ENCODE data around the gene UBE2R2. TPM values are rescaled to one million over a fixed set of nuclear protein-coding genes. Genes with fewer than 3 reads are reported as not detected.

The UBE2R2 gene
- total RNA-seq, 3 donors from 2014 or later = 21.2 to 35.0 (median 22.6) TPM

GRCh38 chr9:33905137-33905536, 88.2 kb downstream of the UBE2R2 start:
- TF ChIP-seq POLR2A (IDR thresholded peaks at IDR 0.05) (no peak), CTCF (IDR thresholded peaks at IDR 0.05) (no peak), POLR2AphosphoS5 (IDR thresholded peaks at IDR 0.05) (no peak)
- Histone ChIP-seq H3K27me3 (no peaks in the 10 kb centered on the region), H3K36me3 (no peaks in the 10 kb centered on the region), H3K9me3 (no peaks in the 10 kb centered on the region), H3K27ac (no peak overlapping the region), H3K4me3 (no peak overlapping the region), H3K4me1 (no peaks in the 10 kb centered on the region)
- no peak for DNase-seq (ENCODE audit: low spot score in 2 of 2)
- intact Hi-C loops (cut with DNase I; ENCODE audit: low total_unique reads) = no loop called here

GRCh38 chr9:33906769-33907168, 89.8 kb downstream of the UBE2R2 start:
- Histone ChIP-seq H3K4me1 (no peaks in the 10 kb centered on the region), H3K27me3 (no peaks in the 10 kb centered on the region), H3K27ac (no peak overlapping the region), H3K9me3 (no peaks in the 10 kb centered on the region), H3K4me3 (no peak overlapping the region), H3K36me3 (no peaks in the 10 kb centered on the region)
- intact Hi-C loops (cut with DNase I; ENCODE audit: low total_unique reads) = no loop called here
- TF ChIP-seq POLR2A (IDR thresholded peaks at IDR 0.05) (no peak), CTCF (IDR thresholded peaks at IDR 0.05) (no peak), POLR2AphosphoS5 (IDR thresholded peaks at IDR 0.05) (no peak)
- DNase-seq (ENCODE audit: low spot score in 2 of 2) = no peak

GRCh38 chr9:33907347-33907746, 90.4 kb downstream of the UBE2R2 start:
- Histone ChIP-seq H3K36me3 (no peaks in the 10 kb centered on the region), H3K9me3 (no peaks in the 10 kb centered on the region), H3K27me3 (no peaks in the 10 kb centered on the region), H3K4me1 (no peaks in the 10 kb centered on the region), H3K27ac (no peak overlapping the region), H3K4me3 (no peak overlapping the region)
- intact Hi-C loops (cut with DNase I; ENCODE audit: low total_unique reads) = no loop called here
- TF ChIP-seq POLR2A (IDR thresholded peaks at IDR 0.05) (no peak), POLR2AphosphoS5 (IDR thresholded peaks at IDR 0.05) (no peak), CTCF (IDR thresholded peaks at IDR 0.05) (no peak)
- no peak for DNase-seq (ENCODE audit: low spot score in 2 of 2)

- no peaks in the 10 kb centered on the region for H3K4me1 ChIP-seq
- H3K27ac ChIP-seq = no peak overlapping the region
- intact Hi-C loops (cut with DNase I; ENCODE audit: low total_unique reads) = no loop called here
- TF ChIP-seq POLR2AphosphoS5 (IDR thresholded peaks at IDR 0.05) (no peak), CTCF (IDR thresholded peaks at IDR 0.05) (no peak), POLR2A (IDR thresholded peaks at IDR 0.05) (no peak)
- H3K4me3 ChIP-seq = no peak overlapping the region
- no peaks in the 10 kb centered on the region for H3K27me3 ChIP-seq
- H3K36me3 ChIP-seq = no peaks in the 10 kb centered on the region
- H3K9me3 ChIP-seq = no peaks in the 10 kb centered on the region
- DNase-seq (ENCODE audit: low spot score in 2 of 2) = no peak
Observed at GRCh38 chr9:33908114-33908513, 91.2 kb downstream of the UBE2R2 start.

- intact Hi-C loops (cut with DNase I; ENCODE audit: low total_unique reads) = no loop called here
Observed at GRCh38 chr9:33908749-33909148, 91.8 kb downstream of the UBE2R2 start.

More at GRCh38 chr9:33908749-33909148, 91.8 kb downstream of the UBE2R2 start:
- TF ChIP-seq POLR2AphosphoS5 (IDR thresholded peaks at IDR 0.05) (no peak), POLR2A (IDR thresholded peaks at IDR 0.05) (no peak), CTCF (IDR thresholded peaks at IDR 0.05) (no peak)
- Histone ChIP-seq H3K9me3 (no peaks in the 10 kb centered on the region), H3K27ac (no peak overlapping the region), H3K4me3 (no peak overlapping the region), H3K36me3 (no peaks in the 10 kb centered on the region), H3K4me1 (no peaks in the 10 kb centered on the region), H3K27me3 (no peaks in the 10 kb centered on the region)
- no peak for DNase-seq (ENCODE audit: low spot score in 2 of 2)

All from breast epithelium (tissue), 4 donors.